Nephron progenitor cell (in vitro differentiated cells): Measurements from ENCODE around the gene CACNA2D2.

Experiments used
- DNase-seq: peaks from one replicate; pipeline ENCODE4 v3.0.0; 2021
- H3K27ac Mint-ChIP-seq: 2 replicates; pipeline ENCODE4 v1.8.0; 2021; ENCODE audit warnings: mild to moderate bottlenecking, moderate library complexity, mixed read lengths
- H3K27me3 Mint-ChIP-seq: 2 replicates; pipeline ENCODE4 v1.8.0; 2021; ENCODE audit warnings: mild to moderate bottlenecking, low read depth, mixed read lengths; ENCODE audit not compliant: poor library complexity
- H3K36me3 Mint-ChIP-seq: 2 replicates; pipeline ENCODE4 v1.8.0; 2021; ENCODE audit warnings: low read depth, mixed read lengths
- H3K4me1 Mint-ChIP-seq: 2 replicates; pipeline ENCODE4 v1.8.0; 2021; ENCODE audit warnings: mixed read lengths
- H3K4me3 Mint-ChIP-seq: 2 replicates; pipeline ENCODE4 v1.8.0; 2021; ENCODE audit warnings: mild to moderate bottlenecking, moderate library complexity, mixed read lengths
- H3K9me3 Mint-ChIP-seq: 2 replicates; pipeline ENCODE4 v1.8.0; 2021; ENCODE audit warnings: mild to moderate bottlenecking, moderate library complexity, mixed read lengths
- TF ChIP-seq, protein P1 (sequence below): fragments of 200-600 bp; sonication (generic); IDR thresholded peaks from 2 replicates; pipeline ENCODE4 v1.5.0; 2021; ENCODE audit warnings: antibody characterized with exemption

CACNA2D2 gene

DNA sequence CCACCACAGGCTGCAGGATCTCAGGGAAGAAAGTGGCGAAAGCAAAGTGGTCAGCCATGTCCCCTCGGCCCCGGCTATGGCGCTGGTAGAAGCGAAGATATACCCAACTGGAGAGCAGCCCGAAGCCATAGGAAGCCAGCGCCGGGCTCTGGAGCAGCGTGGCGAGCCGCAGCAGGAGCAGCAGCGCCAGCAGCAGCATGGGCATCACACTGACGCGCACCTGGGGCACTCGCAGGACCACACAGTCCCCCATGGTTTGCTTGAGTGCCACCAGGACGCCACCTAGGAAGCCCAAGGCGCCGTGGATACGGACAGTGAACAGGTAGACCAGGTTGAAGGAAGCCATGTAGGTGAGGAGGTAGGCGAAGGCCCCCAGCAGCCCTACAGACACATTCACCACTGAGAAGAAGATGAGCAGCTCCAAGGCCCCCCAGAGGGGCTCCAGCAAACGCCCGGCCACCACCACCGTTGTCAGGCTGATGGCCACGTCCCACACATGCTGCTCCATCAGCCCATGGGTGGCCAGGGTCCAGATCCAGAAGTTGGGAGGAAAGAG is 145.0 kb downstream of the CACNA2D2 start:
- peak overlapping the region; percentile 95 for H3K4me3 Mint-ChIP-seq
- peak overlapping the region; percentile 79 for H3K27ac Mint-ChIP-seq

DNA sequence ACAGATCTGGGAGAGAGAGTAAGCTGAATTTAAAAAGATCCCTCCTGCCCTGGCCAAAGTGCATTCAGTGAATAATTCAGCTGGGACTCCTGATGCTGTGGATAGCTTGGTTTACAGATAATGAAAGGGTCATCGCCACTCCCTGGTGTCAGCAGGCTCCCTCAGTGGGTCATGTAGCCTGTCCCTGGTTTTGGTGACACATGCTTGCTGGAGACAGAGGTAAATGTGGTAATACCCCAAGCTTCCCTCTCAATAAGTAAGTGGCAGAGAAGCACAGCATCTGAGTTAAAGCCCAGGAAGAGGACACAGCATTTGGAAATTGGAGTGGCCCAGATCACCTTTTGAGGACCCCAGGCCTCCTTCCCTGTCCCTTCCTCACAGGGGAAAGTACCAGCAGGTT is 146.0 kb downstream of the CACNA2D2 start:
- peaks cover 5% of the 10 kb centered on the region for H3K27me3 Mint-ChIP-seq
- H3K4me1 Mint-ChIP-seq, result peaks cover 37% of the 10 kb centered on the region
- peaks cover 7% of the 10 kb centered on the region for H3K36me3 Mint-ChIP-seq
- H3K4me3 Mint-ChIP-seq, result peak overlapping the region; percentile 95
- no peak overlapping the region for H3K27ac Mint-ChIP-seq
- H3K9me3 Mint-ChIP-seq, result no peaks in the 10 kb centered on the region
- TF ChIP-seq, protein P1, sequence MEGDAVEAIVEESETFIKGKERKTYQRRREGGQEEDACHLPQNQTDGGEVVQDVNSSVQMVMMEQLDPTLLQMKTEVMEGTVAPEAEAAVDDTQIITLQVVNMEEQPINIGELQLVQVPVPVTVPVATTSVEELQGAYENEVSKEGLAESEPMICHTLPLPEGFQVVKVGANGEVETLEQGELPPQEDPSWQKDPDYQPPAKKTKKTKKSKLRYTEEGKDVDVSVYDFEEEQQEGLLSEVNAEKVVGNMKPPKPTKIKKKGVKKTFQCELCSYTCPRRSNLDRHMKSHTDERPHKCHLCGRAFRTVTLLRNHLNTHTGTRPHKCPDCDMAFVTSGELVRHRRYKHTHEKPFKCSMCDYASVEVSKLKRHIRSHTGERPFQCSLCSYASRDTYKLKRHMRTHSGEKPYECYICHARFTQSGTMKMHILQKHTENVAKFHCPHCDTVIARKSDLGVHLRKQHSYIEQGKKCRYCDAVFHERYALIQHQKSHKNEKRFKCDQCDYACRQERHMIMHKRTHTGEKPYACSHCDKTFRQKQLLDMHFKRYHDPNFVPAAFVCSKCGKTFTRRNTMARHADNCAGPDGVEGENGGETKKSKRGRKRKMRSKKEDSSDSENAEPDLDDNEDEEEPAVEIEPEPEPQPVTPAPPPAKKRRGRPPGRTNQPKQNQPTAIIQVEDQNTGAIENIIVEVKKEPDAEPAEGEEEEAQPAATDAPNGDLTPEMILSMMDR, result no peak
- no peak for DNase-seq

More for the DNA sequence above, 145.0 kb downstream of the CACNA2D2 start:
- H3K36me3 Mint-ChIP-seq, result peaks cover 7% of the 10 kb centered on the region
- TF ChIP-seq, protein P1, result no peak
- H3K27me3 Mint-ChIP-seq, result peaks cover 9% of the 10 kb centered on the region
- DNase-seq, result no peak
- peaks cover 41% of the 10 kb centered on the region for H3K4me1 Mint-ChIP-seq
- no peaks in the 10 kb centered on the region for H3K9me3 Mint-ChIP-seq

DNA sequence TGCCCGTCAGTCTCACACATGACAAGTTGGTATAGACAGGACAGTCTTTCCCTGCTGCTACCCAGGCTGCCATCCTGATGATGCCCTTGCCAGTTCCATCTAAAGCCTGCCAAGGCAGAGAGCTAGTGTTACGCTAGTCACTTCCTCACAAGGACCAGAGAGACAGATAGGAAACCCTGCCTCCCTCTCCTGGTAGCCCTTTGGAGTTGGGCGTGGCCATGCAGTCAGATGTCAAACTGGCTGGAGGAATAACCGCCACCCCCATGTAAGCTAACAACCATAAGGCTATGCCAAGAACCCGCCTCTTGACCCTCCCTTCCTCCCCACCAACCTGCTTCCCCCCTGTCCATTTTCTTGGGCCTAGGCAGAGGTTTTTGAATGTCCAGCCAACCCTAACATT is 146.9 kb downstream of the CACNA2D2 start:
- no peak overlapping the region for H3K27ac Mint-ChIP-seq
- no peak for DNase-seq
- H3K36me3 Mint-ChIP-seq, result peaks cover 7% of the 10 kb centered on the region
- peak overlapping the region; percentile 95 for H3K4me3 Mint-ChIP-seq
- H3K9me3 Mint-ChIP-seq, result no peaks in the 10 kb centered on the region
- TF ChIP-seq, protein P1, result no peak
- peaks cover 1% of the 10 kb centered on the region for H3K27me3 Mint-ChIP-seq
- H3K4me1 Mint-ChIP-seq, result peaks cover 40% of the 10 kb centered on the region

DNA sequence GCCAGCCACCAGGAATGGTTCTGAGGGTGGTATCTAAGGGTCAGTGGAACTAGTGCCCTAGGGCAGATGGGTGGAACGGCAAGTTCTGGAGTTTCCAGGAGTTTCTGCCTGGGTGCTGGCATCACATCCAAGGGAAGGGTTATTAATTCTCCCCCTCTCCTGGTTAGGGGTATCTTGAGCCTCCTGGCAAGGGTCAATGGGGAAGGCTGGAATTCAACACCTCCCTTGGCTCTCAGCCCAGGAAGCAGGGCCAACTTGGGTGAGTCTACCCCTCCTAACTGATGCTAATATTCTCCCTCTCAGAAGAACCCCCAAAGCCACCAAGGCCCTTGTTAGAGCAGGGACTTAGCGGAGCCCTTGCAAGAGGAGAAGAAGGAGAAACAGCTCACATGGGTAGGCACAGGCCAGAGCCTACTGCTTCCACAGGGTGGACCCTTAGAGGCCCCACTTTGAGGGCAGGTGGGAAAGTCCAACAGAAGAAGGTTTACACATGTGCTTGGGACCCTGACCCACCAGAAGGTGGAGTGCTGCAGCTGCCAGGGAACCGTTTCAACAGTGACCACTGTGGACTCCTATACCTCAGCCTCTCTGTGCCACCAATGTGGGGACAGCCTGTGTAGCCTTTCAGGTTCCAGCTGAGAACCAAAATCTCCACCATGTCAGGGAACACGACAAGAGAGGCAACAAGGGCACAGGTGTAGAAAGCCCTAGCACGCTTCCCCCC is 147.4 kb downstream of the CACNA2D2 start:
- H3K27ac Mint-ChIP-seq, result peak overlapping the region; percentile 69
- H3K27me3 Mint-ChIP-seq, result no peaks in the 10 kb centered on the region
- H3K9me3 Mint-ChIP-seq, result no peaks in the 10 kb centered on the region
- peaks cover 45% of the 10 kb centered on the region for H3K4me1 Mint-ChIP-seq
- TF ChIP-seq, protein P1, result no peak
- peaks cover 7% of the 10 kb centered on the region for H3K36me3 Mint-ChIP-seq
- peak overlapping the region; percentile 95 for H3K4me3 Mint-ChIP-seq
- no peak for DNase-seq

DNA sequence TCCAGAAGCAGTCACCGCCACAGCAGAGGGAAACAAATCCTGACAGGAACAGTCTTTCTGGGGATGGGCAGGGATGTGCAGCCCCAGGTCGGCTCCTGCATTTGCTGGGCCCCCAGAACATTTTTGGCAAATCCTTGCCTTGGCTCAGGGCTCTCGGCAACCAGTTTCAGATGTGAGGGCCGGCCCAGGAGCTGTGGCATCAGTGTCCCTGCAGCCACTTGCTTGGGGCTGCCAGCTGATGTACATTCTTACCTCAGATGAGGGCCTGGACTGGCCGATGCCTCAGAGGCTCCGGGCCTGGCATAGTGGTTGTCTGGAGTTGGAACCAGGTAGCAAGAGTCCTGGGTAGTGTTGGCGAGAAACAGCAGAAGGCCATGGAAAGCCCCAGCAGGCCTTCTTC is 148.6 kb downstream of the CACNA2D2 start:
- DNase-seq, result no peak
- TF ChIP-seq, protein P1, result no peak
- H3K27me3 Mint-ChIP-seq, result no peaks in the 10 kb centered on the region
- H3K27ac Mint-ChIP-seq, result no peak overlapping the region
- no peaks in the 10 kb centered on the region for H3K9me3 Mint-ChIP-seq
- no peak overlapping the region for H3K4me3 Mint-ChIP-seq
- peaks cover 50% of the 10 kb centered on the region for H3K4me1 Mint-ChIP-seq
- H3K36me3 Mint-ChIP-seq, result peaks cover 7% of the 10 kb centered on the region
